Dendritic cell treated with granulocyte-macrophage colony-stimulating factor and Interleukin-4, amounts not matched to agents 40 ng/mL and 50 ng/mL, for 4 days (primary cell): ENCODE data around the gene CLSTN2.
"Not testable (repeated sequence)": the region's sequence is repeated elsewhere in the genome, so short reads cannot be mapped to it uniquely, and the experiment has no call there.

Source experiments
- H3K27ac Mint-ChIP-seq: one replicate; pipeline ENCODE4 v1.8.0; 2022; ENCODE audit warnings: mild to moderate bottlenecking, mixed read lengths
- H3K27me3 Mint-ChIP-seq: one replicate; pipeline ENCODE4 v1.8.0; 2022; ENCODE audit warnings: mild to moderate bottlenecking, mixed read lengths
- H3K36me3 Mint-ChIP-seq: one replicate; pipeline ENCODE4 v1.8.0; 2022; ENCODE audit warnings: low read depth, mixed read lengths
- H3K4me1 Mint-ChIP-seq: one replicate; pipeline ENCODE4 v1.8.0; 2022; ENCODE audit warnings: low read depth, mixed read lengths
- H3K4me3 Mint-ChIP-seq: one replicate; pipeline ENCODE4 v1.8.0; 2022; ENCODE audit warnings: mild to moderate bottlenecking, moderate library complexity, mixed read lengths
- H3K9me3 Mint-ChIP-seq: one replicate; pipeline ENCODE4 v1.8.0; 2022; ENCODE audit warnings: mixed read lengths
- intact Hi-C: fragments of 100-400 bp; cut with micrococcal nuclease; formaldehyde crosslinking; loops from one replicate; pipeline ENCODE4 v1.15.0; 2022

Gene CLSTN2

GRCh38 chr3:140397847-140398246 is 462.9 kb downstream of the CLSTN2 start:
- H3K4me3 Mint-ChIP-seq = no peak overlapping the region
- intact Hi-C loops = no loop called here
- no peak overlapping the region for H3K27ac Mint-ChIP-seq
- peaks cover 6% of the 10 kb centered on the region for H3K4me1 Mint-ChIP-seq
- no peaks in the 10 kb centered on the region for H3K27me3 Mint-ChIP-seq
- H3K36me3 Mint-ChIP-seq = no peaks in the 10 kb centered on the region
- no peaks in the 10 kb centered on the region for H3K9me3 Mint-ChIP-seq

GRCh38 chr3:140398387-140398786 is 463.4 kb downstream of the CLSTN2 start:
- H3K36me3 Mint-ChIP-seq = no peaks in the 10 kb centered on the region
- no peaks in the 10 kb centered on the region for H3K27me3 Mint-ChIP-seq
- intact Hi-C loops = no loop called here
- no peak overlapping the region for H3K27ac Mint-ChIP-seq
- H3K4me1 Mint-ChIP-seq = peaks cover 11% of the 10 kb centered on the region
- no peaks in the 10 kb centered on the region for H3K9me3 Mint-ChIP-seq
- no peak overlapping the region for H3K4me3 Mint-ChIP-seq

DNA sequence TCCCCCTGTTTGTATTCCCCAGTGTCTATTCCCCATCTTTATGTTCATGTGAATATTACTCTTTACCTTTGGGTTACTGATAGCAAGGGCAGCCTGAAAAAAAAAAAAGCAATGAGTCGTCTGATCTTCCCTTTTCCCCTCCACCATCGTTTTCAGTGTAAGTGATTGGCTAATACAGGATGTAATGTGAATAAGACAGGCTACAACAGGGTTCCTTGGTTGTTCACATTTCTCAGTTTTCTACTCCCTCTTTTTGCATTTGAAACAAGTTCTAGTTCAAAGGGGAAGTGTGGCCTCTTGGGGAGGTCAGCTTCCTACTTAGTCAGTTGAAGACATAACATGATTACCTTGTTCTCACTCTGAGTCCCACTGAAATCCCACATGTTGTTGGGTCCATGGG is 464.9 kb downstream of the CLSTN2 start:
- no peaks in the 10 kb centered on the region for H3K27me3 Mint-ChIP-seq
- H3K36me3 Mint-ChIP-seq = no peaks in the 10 kb centered on the region
- intact Hi-C loops = no loop called here
- no peak overlapping the region for H3K4me3 Mint-ChIP-seq
- no peaks in the 10 kb centered on the region for H3K9me3 Mint-ChIP-seq
- H3K4me1 Mint-ChIP-seq = peaks cover 12% of the 10 kb centered on the region
- H3K27ac Mint-ChIP-seq = no peak overlapping the region

DNA sequence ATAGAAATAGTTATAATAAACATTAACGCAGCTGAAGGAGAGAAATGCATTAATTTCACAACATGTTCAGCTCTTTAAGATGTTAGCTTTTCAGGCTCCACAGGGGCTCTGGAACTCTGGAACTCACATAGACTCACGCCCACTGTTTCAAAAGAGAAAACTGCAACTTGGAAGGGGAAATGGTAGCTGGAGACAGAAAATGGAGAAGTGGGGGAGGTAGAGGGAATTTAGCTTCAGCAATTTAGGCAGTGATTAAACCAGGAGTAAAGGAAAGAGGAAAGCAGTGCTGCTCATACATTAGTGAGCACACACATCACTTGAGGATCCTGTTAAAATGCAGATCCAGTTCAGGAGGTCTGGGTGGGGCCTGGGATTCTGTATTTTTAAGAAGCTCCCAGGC is 468.1 kb downstream of the CLSTN2 start:
- H3K4me1 Mint-ChIP-seq = peaks cover 12% of the 10 kb centered on the region
- intact Hi-C loops = no loop called here

GRCh38 chr3:140403608-140404007 is 468.6 kb downstream of the CLSTN2 start:
- H3K4me1 Mint-ChIP-seq = peaks cover 12% of the 10 kb centered on the region
- H3K27ac Mint-ChIP-seq = no peak overlapping the region
- no peaks in the 10 kb centered on the region for H3K36me3 Mint-ChIP-seq
- no peaks in the 10 kb centered on the region for H3K27me3 Mint-ChIP-seq
- peaks cover 10% of the 10 kb centered on the region for H3K9me3 Mint-ChIP-seq
- no peak overlapping the region for H3K4me3 Mint-ChIP-seq
- intact Hi-C loops = no loop called here

More for the DNA sequence above, 468.1 kb downstream of the CLSTN2 start:
- Mint-ChIP-seq H3K36me3 (no peaks in the 10 kb centered on the region), H3K4me3 (no peak overlapping the region), H3K27ac (no peak overlapping the region), H3K27me3 (no peaks in the 10 kb centered on the region), H3K9me3 (peaks cover 5% of the 10 kb centered on the region)

GRCh38 chr3:140406655-140407054 is 471.7 kb downstream of the CLSTN2 start:
- Mint-ChIP-seq H3K27me3 (no peaks in the 10 kb centered on the region), H3K36me3 (no peaks in the 10 kb centered on the region), H3K4me3 (no peak overlapping the region), H3K27ac (no peak overlapping the region), H3K4me1 (peaks cover 6% of the 10 kb centered on the region), H3K9me3 (peaks cover 22% of the 10 kb centered on the region)
- intact Hi-C loops = no loop called here

DNA sequence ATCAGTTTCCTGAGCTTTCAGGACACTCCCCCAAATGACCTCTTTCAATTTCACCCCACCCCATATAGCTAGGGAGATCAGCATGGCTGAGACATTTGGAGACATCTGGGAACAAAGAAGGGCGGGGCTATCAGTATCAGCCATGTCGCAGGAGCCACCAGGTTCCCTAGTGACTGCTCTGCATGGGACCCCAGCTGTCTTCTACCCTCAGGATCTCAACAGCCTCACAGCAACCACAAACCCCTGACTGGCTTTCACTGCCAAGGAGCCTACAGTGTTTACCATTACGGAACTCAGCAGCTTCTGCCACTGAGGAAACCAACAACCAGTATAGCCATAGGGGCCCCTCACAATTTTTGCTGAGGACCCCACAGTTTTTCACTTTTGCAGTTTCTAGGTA is 473.3 kb downstream of the CLSTN2 start:
- Mint-ChIP-seq H3K4me1 (peaks cover 2% of the 10 kb centered on the region), H3K27me3 (no peaks in the 10 kb centered on the region), H3K36me3 (no peaks in the 10 kb centered on the region), H3K9me3 (peaks cover 22% of the 10 kb centered on the region), H3K4me3 (no peak overlapping the region), H3K27ac (no peak overlapping the region)
- intact Hi-C loops = no loop called here

GRCh38 chr3:140416666-140417065 is 481.7 kb downstream of the CLSTN2 start:
- Mint-ChIP-seq H3K27me3 (peaks cover 2% of the 10 kb centered on the region), H3K9me3 (no peaks in the 10 kb centered on the region), H3K4me1 (no peaks in the 10 kb centered on the region), H3K36me3 (no peaks in the 10 kb centered on the region), H3K4me3 (no peak overlapping the region), H3K27ac (no peak overlapping the region)
- intact Hi-C loops = no loop called here

DNA sequence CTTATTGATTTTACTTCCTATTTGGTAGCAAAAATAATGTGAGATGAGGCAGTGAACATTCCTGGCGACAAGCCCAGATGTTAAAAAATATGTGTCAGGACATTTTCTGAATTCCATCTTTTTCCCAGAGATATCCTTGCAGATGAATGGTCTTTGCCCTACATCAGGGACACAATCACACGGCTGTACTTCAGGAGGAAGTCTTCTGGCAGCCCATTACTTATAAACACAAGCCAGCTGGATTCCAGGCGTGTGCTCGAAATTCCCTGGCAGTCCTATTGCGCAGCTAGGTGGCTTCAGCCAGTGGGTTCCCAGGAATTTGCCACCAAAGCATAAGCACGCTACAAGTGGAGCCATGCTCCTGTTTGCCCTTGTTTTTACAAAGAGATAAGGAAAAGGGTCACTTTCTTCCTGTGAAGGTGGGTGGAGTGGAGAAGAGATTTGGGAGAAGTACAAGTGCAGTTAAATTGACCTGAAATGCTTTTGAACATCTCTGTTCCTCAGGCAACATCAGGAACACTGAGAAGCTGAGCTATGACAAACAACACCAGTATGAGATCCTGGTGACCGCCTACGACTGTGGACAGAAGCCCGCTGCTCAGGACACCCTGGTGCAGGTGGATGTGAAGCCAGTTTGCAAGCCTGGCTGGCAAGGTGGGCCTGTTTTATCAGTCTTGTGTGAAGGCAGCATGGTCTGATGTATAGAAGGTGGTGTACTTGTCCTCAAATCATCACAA is 485.8 kb downstream of the CLSTN2 start:
- intact Hi-C loops = no loop called here
- no peaks in the 10 kb centered on the region for H3K36me3 Mint-ChIP-seq
- H3K27me3 Mint-ChIP-seq = peaks cover 8% of the 10 kb centered on the region
- H3K4me1 Mint-ChIP-seq = no peaks in the 10 kb centered on the region
- H3K4me3 Mint-ChIP-seq = no peak overlapping the region
- H3K9me3 Mint-ChIP-seq = no peaks in the 10 kb centered on the region
- no peak overlapping the region for H3K27ac Mint-ChIP-seq

- Mint-ChIP-seq H3K9me3 (no peaks in the 10 kb centered on the region), H3K4me3 (no peak overlapping the region), H3K27ac (no peak overlapping the region), H3K4me1 (no peaks in the 10 kb centered on the region), H3K27me3 (peaks cover 8% of the 10 kb centered on the region), H3K36me3 (no peaks in the 10 kb centered on the region)
- intact Hi-C loops = no loop called here
Observed at GRCh38 chr3:140421884-140422283, 486.9 kb downstream of the CLSTN2 start.

GRCh38 chr3:140423146-140423545 is 488.2 kb downstream of the CLSTN2 start:
- intact Hi-C loops = no loop called here
- no peaks in the 10 kb centered on the region for H3K9me3 Mint-ChIP-seq
- H3K4me3 Mint-ChIP-seq = no peak overlapping the region
- H3K27me3 Mint-ChIP-seq = peaks cover 8% of the 10 kb centered on the region
- no peak overlapping the region for H3K27ac Mint-ChIP-seq
- no peaks in the 10 kb centered on the region for H3K36me3 Mint-ChIP-seq
- no peaks in the 10 kb centered on the region for H3K4me1 Mint-ChIP-seq

DNA sequence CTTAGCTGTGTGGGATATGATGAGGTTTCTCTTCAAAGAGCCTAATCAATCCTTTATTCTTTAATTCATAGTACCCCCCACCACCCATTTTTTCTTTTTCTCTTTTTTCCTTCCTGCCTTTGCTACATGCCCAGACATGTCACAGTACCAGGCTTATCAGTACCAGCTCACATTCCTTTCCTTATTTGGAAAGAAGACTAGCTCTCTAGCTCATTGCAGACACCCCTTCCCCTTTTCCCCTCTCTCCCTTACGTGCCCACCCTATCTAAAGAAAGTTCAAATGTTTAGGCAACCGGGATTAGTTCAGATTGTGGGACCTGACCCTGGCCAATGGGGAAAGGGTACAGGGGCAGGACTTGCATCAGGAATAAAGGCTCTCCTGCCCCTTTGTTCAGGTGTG is 488.6 kb downstream of the CLSTN2 start:
- H3K4me1 Mint-ChIP-seq, H3K4me3 Mint-ChIP-seq, H3K9me3 Mint-ChIP-seq, intact Hi-C loops, H3K27ac Mint-ChIP-seq, H3K27me3 Mint-ChIP-seq, H3K36me3 Mint-ChIP-seq: not testable (repeated sequence)

DNA sequence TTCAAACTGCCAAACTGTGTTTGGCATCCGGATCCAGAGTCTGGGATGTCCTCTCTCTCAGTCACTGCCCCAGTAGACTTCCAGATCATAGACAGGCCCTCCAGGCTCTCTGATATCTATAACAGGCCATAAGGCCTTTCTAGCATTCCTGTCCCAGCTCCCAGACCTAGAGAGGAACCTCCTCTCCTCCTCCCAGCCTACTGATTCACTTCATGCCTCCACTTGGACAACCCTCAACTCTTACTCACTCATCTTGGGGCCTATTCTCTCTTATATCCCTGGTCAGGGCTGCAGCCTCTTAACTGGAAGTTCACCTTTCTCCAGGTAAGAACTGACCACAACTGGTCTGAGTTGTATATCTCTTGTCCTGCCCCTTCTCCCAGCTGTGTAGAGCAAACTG is 489.2 kb downstream of the CLSTN2 start:
- H3K27ac Mint-ChIP-seq = no peak overlapping the region
- H3K36me3 Mint-ChIP-seq = no peaks in the 10 kb centered on the region
- no peak overlapping the region for H3K4me3 Mint-ChIP-seq
- intact Hi-C loops = no loop called here
- H3K27me3 Mint-ChIP-seq = peaks cover 8% of the 10 kb centered on the region
- H3K4me1 Mint-ChIP-seq = no peaks in the 10 kb centered on the region
- no peaks in the 10 kb centered on the region for H3K9me3 Mint-ChIP-seq

DNA sequence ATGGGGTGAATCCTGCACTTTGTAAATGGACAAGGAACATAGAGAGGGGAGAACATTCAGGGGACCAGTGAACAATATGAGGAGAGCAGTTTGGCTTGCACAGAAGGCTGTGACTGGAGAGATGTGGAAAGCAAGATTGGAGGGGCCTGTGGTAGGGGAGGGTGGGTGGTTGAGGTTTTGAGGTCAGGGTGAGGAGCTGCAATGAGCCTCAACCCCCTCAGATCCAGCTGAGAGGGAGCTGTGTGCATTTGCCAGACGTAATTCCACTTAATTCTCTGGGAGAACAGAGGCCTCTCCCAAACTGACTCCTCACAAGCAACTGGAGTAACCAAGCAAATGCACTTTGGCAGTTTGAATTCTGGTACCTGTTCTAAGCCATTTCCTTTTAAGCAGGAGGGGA is 489.7 kb downstream of the CLSTN2 start:
- Mint-ChIP-seq H3K36me3 (no peaks in the 10 kb centered on the region), H3K27me3 (peaks cover 8% of the 10 kb centered on the region), H3K27ac (no peak overlapping the region), H3K4me1 (no peaks in the 10 kb centered on the region), H3K4me3 (no peak overlapping the region), H3K9me3 (no peaks in the 10 kb centered on the region)
- intact Hi-C loops = no loop called here

DNA sequence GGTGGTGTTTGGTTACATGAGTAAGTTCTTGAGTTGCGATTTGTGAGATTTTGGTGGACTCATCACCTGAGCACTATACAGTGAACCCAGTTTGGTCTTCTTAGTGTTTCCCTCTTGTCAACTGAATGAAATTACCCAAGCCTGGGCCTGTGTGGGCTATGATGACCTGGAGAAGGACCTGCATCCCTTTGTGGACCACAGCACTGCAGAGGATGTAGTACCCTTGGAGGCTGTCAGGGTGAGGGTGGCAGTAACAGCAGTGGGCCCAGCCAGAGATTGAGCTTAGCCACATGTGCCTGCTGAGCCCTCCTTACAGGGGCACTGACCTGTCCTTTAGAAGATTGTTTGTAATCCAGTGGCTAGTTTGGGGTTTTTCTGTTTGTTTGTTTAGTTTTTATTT is 492.8 kb downstream of the CLSTN2 start:
- no peak overlapping the region for H3K4me3 Mint-ChIP-seq
- H3K4me1 Mint-ChIP-seq = no peaks in the 10 kb centered on the region
- H3K36me3 Mint-ChIP-seq = no peaks in the 10 kb centered on the region
- no peak overlapping the region for H3K27ac Mint-ChIP-seq
- H3K27me3 Mint-ChIP-seq = peaks cover 2% of the 10 kb centered on the region
- intact Hi-C loops = no loop called here
- H3K9me3 Mint-ChIP-seq = no peaks in the 10 kb centered on the region
